ENCODE data around the gene NCSTN.
"Not testable (repeated sequence)": the region's sequence is repeated elsewhere in the genome, so short reads cannot be mapped to it uniquely, and the experiment has no call there.

The NCSTN gene

GRCh38 chr1:160375788-160376524 lies 32.8 kb downstream of the NCSTN start:
- TF ChIP-seq POLR2AphosphoS5 (IDR thresholded peaks at IDR 0.05; ENCODE audit: low read depth, low read length) (no peak), POU2F2 (IDR thresholded peaks at IDR 0.05; ENCODE audit: low read depth, low read length) (no peak), POLR2A (IDR thresholded peaks at IDR 0.05; ENCODE audit: low read depth, low read length) (no peak), SPI1 (IDR thresholded peaks at IDR 0.05; ENCODE audit: low read depth, low read length) (no peak), TAF1 (IDR thresholded peaks at IDR 0.05; ENCODE audit: low read depth, low read length) (no peak), PAX5 (IDR thresholded peaks at IDR 0.05; ENCODE audit: insufficient read depth, low read length, severe bottlenecking) (no peak)
- DNase-seq (ENCODE audit: insufficient read length, low spot score) (no peak), FAIRE-seq (no peak)

DNA sequence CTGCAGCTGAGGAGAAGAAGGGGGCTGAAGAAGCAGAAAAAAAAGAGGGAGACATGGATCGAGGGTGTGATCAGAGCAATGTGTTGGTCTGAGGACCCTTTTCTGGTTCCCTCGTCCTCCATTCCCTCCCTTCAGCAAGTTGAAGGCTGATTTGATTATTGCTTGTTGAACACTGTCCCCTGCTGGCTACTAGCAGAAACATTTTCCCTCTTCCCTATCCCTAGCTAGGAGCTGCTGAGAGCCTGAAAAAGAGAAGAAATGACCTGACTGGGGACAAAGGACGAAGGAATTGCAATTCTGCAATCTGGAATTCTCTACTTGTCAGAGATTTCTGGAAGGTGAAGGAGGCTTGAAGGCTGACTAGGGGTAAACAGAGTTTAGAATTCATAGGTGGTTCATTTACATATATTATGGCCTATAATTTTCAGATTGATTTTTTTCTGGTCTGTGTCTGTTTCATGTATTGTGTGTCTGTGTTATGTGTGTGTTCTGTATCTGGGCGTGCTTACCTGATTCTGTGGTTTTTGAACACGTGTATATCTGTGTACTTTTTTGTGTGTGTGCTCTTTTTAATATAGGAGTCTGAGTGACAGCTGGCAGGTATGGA lies 33.4 kb downstream of the NCSTN start:
- FAIRE-seq (peak; percentile 93), DNase-seq (ENCODE audit: insufficient read length, low spot score) (no peak)
- no peak for TF ChIP-seq POU2F2 (IDR thresholded peaks at IDR 0.05; ENCODE audit: low read depth, low read length)
- peak; percentile 41; the same call in 1 of the 2 replicates for TF ChIP-seq SPI1 (IDR thresholded peaks at IDR 0.05; ENCODE audit: low read depth, low read length)

GRCh38 chr1:160377585-160378206 lies 34.5 kb downstream of the NCSTN start:
- TF ChIP-seq SPI1 (IDR thresholded peaks at IDR 0.05; ENCODE audit: low read depth, low read length): no peak
- no peak for TF ChIP-seq POU2F2 (IDR thresholded peaks at IDR 0.05; ENCODE audit: low read depth, low read length)
- no peak for TF ChIP-seq PAX5 (IDR thresholded peaks at IDR 0.05; ENCODE audit: insufficient read depth, low read length, severe bottlenecking)
- TF ChIP-seq TAF1 (IDR thresholded peaks at IDR 0.05; ENCODE audit: low read depth, low read length): no peak
- no peak for TF ChIP-seq POLR2A (IDR thresholded peaks at IDR 0.05; ENCODE audit: low read depth, low read length)
- TF ChIP-seq POLR2AphosphoS5 (IDR thresholded peaks at IDR 0.05; ENCODE audit: low read depth, low read length): no peak
- DNase-seq (ENCODE audit: insufficient read length, low spot score) (no peak), FAIRE-seq (no peak)

- not testable (repeated sequence) for DNase-seq (ENCODE audit: insufficient read length, low spot score); FAIRE-seq
Observed at GRCh38 chr1:160384812-160385211, 41.6 kb downstream of the NCSTN start.

- not testable (repeated sequence) for DNase-seq (ENCODE audit: insufficient read length, low spot score); FAIRE-seq
Observed at GRCh38 chr1:160388406-160388805, 45.2 kb downstream of the NCSTN start.

- FAIRE-seq (no peak), DNase-seq (ENCODE audit: insufficient read length, low spot score) (no peak)
Observed at GRCh38 chr1:160394673-160395072, 51.5 kb downstream of the NCSTN start.

GRCh38 chr1:160397651-160398050 lies 54.5 kb downstream of the NCSTN start:
- TF ChIP-seq POLR2AphosphoS5 (IDR thresholded peaks at IDR 0.05; ENCODE audit: low read depth, low read length) (no peak), SPI1 (IDR thresholded peaks at IDR 0.05; ENCODE audit: low read depth, low read length) (no peak), POU2F2 (IDR thresholded peaks at IDR 0.05; ENCODE audit: low read depth, low read length) (no peak), POLR2A (IDR thresholded peaks at IDR 0.05; ENCODE audit: low read depth, low read length) (no peak), PAX5 (IDR thresholded peaks at IDR 0.05; ENCODE audit: insufficient read depth, low read length, severe bottlenecking) (no peak), TAF1 (IDR thresholded peaks at IDR 0.05; ENCODE audit: low read depth, low read length) (no peak)
- DNase-seq (ENCODE audit: insufficient read length, low spot score): no peak
- FAIRE-seq: peak; percentile 40

More at GRCh38 chr1:160394673-160395072, 51.5 kb downstream of the NCSTN start:
- TF ChIP-seq SPI1 (IDR thresholded peaks at IDR 0.05; ENCODE audit: low read depth, low read length) (no peak), POU2F2 (IDR thresholded peaks at IDR 0.05; ENCODE audit: low read depth, low read length) (no peak), POLR2AphosphoS5 (IDR thresholded peaks at IDR 0.05; ENCODE audit: low read depth, low read length) (no peak), POLR2A (IDR thresholded peaks at IDR 0.05; ENCODE audit: low read depth, low read length) (no peak), TAF1 (IDR thresholded peaks at IDR 0.05; ENCODE audit: low read depth, low read length) (no peak), PAX5 (IDR thresholded peaks at IDR 0.05; ENCODE audit: insufficient read depth, low read length, severe bottlenecking) (no peak)

GRCh38 chr1:160398823-160399222 lies 55.6 kb downstream of the NCSTN start:
- DNase-seq (ENCODE audit: insufficient read length, low spot score) (no peak), FAIRE-seq (no peak)
- TF ChIP-seq POLR2A (IDR thresholded peaks at IDR 0.05; ENCODE audit: low read depth, low read length) (no peak), POU2F2 (IDR thresholded peaks at IDR 0.05; ENCODE audit: low read depth, low read length) (no peak), SPI1 (IDR thresholded peaks at IDR 0.05; ENCODE audit: low read depth, low read length) (no peak)

- FAIRE-seq (no peak), DNase-seq (ENCODE audit: insufficient read length, low spot score) (no peak)
- TF ChIP-seq TAF1 (IDR thresholded peaks at IDR 0.05; ENCODE audit: low read depth, low read length): no peak
- TF ChIP-seq POU2F2 (IDR thresholded peaks at IDR 0.05; ENCODE audit: low read depth, low read length): no peak
- no peak for TF ChIP-seq POLR2A (IDR thresholded peaks at IDR 0.05; ENCODE audit: low read depth, low read length)
- TF ChIP-seq POLR2AphosphoS5 (IDR thresholded peaks at IDR 0.05; ENCODE audit: low read depth, low read length): no peak
- TF ChIP-seq PAX5 (IDR thresholded peaks at IDR 0.05; ENCODE audit: insufficient read depth, low read length, severe bottlenecking): no peak
- no peak for TF ChIP-seq SPI1 (IDR thresholded peaks at IDR 0.05; ENCODE audit: low read depth, low read length)
Observed at GRCh38 chr1:160399544-160400222, 56.5 kb downstream of the NCSTN start.

- DNase-seq (ENCODE audit: insufficient read length, low spot score) (peak; percentile 72), FAIRE-seq (no peak)
- TF ChIP-seq TAF1 (IDR thresholded peaks at IDR 0.05; ENCODE audit: low read depth, low read length): no peak
- no peak for TF ChIP-seq POLR2AphosphoS5 (IDR thresholded peaks at IDR 0.05; ENCODE audit: low read depth, low read length)
- TF ChIP-seq POU2F2 (IDR thresholded peaks at IDR 0.05; ENCODE audit: low read depth, low read length): no peak
- no peak for TF ChIP-seq PAX5 (IDR thresholded peaks at IDR 0.05; ENCODE audit: insufficient read depth, low read length, severe bottlenecking)
- no peak for TF ChIP-seq SPI1 (IDR thresholded peaks at IDR 0.05; ENCODE audit: low read depth, low read length)
- TF ChIP-seq POLR2A (IDR thresholded peaks at IDR 0.05; ENCODE audit: low read depth, low read length): no peak
Observed at GRCh38 chr1:160400223-160400645, 57.1 kb downstream of the NCSTN start, which contains the start of gene VANGL2. TSS of gene VANGL2 (plus strand) at chr1:160400564. CDS start at chr1:160415838, 15,274 bp downstream.

All from GM12891 (cell line).